NCI-H2227 (cell line): Measurements from ENCODE around the gene RASSF5.

Experiments used
- DNase-seq: peaks from one replicate; lab custom pipeline; 2025; ENCODE audit not compliant: unreplicated experiment; lab: John Stamatoyannopoulos, UW

The RASSF5 gene

GRCh38 chr1:206507284-206508129 is at the start of gene RASSF5:
Gene RASSF5 (plus strand): TSS chr1:206507531. CDS start chr1:206507603, 72 bp downstream.
- DNase-seq: peak; percentile 83

- DNase-seq: no peak
These were observed 47.6 kb upstream of the RASSF5 start for GRCh38 chr1:206459703-206460102.

DNA sequence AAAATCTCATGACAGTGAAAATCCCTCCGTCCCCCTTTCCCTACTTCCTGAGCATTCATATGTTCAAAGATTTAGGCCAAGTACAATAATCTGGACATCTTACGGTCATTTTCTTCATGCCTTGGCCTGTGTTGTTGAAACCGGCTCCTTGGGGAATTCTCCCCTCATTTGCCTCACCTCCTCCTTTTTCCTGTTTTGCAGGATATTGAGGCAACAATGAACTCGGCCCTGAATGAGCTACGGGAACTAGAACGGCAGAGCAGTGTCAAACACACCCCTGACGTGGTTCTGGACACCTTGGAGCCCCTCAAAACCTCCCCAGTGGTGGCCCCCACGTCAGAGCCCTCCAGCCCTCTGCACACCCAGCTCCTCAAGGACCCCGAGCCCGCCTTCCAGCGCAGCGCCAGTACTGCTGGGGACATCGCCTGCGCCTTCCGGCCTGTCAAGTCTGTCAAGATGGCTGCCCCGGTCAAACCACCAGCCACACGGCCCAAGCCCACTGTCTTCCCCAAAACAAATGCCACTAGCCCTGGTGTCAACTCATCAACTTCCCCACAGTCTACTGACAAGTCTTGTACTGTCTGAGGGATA is 46.4 kb upstream of the RASSF5 start:
- no peak for DNase-seq

DNA sequence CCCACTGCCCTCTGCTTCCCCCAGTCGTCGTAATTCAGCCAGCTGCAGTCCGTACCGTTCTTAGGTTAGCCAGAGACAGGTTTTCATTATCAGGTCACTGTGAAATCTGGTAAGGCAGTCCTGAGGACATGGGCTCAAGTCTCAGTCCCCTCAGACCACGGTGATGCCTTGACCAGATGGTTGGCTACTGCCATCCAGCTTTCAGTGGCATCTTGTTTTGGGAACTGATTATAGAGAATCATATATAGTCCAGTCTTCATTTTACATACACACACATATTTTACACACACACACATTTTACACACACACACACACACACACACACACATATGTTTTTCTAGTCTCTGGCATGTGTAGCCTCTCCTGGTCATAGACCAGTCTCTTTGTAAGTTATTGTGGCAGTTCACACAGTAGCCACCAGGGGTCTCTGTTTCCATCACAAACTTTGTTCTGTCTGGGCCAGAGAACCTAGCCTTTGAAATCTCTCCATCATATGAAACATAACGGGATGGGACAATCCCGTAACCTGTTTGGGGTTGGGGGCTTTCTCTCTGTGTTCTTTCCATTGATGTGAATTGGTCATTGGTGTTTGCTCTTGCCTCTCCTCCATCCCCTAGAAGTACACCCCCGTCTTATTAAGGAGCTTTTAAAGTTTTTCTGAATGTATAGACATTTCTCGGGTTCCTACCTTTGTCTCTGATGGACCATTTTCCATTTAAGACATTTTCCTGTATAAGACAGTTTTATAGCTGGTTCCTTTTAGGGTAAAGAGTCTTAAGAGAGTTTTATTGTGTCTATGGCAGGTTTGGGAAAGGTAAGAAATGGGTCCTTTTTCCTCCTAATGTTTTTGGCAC is 45.5 kb upstream of the RASSF5 start:
- peak; percentile 72 for DNase-seq

DNA sequence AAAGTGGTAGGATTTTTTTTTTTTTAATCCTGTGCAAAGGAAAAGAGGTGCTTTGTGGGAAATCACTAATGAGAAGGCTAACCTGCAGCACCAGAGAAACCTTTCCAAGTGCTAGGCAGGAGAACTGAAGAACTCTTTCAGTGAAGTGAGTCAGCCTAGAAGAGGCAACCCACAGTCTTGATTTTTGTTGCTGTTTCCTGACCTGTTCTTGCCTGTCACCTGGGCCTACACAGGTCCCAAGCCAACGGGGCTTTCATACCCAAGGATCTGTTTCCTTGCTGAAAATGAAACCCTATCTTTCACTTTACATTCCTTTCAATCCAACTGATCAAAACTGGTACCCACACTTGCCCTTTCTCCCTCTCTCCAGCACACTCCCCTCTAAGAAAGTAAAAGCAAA is 44.2 kb upstream of the RASSF5 start:
- DNase-seq: no peak

DNA sequence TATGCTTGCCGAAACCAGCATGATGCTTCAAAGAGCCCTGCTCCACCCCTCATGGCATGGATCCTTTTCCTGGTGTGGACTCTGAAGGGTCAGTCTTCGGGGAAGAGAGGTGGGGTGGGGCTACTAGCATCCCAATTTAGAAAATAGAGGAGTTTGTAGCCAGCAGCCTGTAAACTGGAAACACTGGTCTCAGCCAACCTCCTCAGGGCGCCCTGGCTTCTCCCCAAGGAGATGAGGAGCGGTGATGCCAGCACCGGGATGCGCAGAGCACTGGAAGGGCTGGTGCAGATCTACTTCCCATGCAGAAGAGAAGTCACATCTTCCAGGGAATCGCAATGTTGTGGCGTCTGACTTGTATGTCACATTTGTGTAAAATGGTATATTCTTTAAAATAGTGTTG is 43.4 kb upstream of the RASSF5 start:
- no peak for DNase-seq

- DNase-seq: peak; percentile 16
These were observed 42.8 kb upstream of the RASSF5 start for GRCh38 chr1:206464456-206464964.

DNA sequence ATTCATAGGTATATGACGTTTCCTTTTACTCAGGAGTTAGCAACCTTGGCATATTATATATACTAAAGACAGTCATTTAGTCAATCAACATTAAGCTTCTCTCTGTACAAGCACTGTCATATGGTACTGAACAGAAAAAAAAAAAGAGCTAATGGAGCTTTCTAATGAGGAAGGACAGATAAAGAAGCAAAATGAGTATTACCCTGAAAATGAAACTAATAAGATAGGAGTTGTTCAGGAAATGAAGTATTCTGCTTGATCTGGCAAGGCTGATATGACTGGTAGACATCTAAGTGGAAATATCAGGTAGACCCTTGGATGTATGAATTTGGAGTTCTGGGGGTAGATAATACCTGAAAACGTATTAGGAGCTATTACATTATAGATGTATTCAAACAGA is 41.4 kb upstream of the RASSF5 start:
- DNase-seq: no peak

DNA sequence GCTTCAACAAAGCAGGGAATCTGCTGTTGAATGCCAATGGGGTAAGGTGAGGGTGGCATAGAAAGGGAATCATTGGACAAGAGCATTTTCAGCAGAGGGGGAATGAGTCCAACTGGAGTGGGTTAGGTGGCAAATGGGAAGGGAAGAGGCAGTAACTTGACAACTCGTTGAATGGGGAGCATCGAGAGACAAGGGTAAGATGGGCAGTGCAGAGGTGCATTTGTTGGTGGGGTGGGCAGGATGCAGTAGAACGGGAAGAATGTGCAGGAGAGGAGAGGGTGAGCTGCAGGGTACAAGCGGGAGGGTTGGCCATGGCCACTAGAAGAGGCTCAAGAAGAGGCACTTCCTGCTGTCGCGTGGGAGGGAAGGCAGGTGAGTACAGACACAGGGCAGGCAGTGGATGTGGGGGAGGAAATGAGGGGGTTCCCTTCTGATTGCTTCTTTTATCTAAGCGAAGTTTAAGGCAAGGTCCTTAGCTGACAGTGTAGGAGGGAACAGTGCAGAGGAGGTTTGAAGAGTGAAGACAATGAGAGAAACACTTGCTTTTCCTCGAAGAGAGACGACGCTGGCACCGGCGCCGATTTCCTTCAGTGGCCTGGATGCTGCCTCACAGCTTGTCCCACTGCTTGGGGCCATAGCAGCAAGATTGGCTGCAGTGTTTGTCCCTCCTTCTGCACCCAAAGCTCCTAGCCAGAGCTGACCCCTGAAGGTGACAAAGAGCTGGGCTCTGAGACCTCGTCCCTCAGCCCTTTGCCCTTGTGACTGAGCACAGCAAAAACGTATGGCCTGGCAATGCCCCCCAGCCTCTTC is 40.3 kb upstream of the RASSF5 start:
- DNase-seq: no peak

DNA sequence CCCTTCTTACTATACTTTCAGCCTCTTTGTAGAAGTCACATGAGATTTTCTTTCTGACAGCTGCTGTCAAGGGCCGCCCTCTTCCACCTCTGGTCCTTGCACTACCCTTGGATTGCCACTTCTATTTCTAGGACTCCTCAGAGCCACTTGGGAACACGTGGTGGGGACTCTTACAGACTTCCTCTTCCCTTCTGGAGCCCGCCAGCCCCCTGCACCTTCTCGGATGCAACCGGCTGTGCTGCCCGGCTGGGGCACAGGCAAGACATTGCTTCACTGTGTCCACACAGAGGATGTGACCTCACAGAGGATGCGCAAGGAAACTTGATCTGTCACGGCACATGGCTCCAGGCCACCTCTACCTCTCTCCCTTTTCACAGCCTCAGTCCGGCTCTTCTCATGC is 39.4 kb upstream of the RASSF5 start:
- DNase-seq: no peak

DNA sequence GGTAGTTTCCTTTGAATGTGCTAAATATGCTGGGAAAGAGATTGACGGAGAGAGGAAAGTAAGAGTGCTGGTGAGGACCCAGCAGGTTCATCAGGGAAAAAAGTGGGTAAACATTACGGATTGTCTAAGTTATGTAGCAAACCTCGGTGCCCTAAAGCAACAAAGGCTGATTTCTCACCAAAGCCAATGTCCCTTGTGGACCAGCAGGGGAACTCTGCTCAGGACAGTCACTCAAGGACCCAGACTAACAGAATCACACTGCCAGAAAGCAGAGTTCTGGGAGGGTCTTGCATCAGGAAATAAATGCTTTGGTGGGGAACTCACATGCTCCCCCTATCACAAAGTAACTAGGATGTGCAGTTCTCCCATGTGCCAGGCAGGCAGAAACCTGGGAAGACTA is 38.8 kb upstream of the RASSF5 start:
- no peak for DNase-seq

GRCh38 chr1:206469411-206469932 is 37.9 kb upstream of the RASSF5 start:
- DNase-seq: no peak

GRCh38 chr1:206469933-206470691 is 37.2 kb upstream of the RASSF5 start, which contains the start of gene IKBKE:
Gene IKBKE (plus strand): TSS chr1:206470476. CDS start chr1:206473228, 2,752 bp downstream.
- DNase-seq: peak; percentile 22

- no peak for DNase-seq
These were observed 36.5 kb upstream of the RASSF5 start for GRCh38 chr1:206470692-206471414.

DNA sequence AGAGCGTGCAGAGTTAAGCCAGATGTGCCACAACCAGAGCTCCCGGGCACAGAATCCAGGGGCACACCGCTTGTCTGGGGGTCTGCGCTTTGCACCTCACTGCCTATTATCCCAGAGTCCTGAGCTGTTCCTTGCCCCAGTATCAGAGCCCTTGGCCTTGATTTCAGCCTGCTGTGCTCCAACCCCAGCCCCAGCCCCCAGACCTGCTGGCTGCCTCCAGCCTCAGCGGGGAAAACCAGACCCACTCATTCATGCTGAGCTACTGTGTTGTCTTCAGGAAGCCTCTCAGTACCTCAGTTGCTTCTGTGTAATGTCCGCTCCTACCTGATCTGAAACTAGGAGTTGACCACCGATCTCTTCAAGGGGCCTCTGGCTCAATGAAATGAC is 35.9 kb upstream of the RASSF5 start:
- DNase-seq: no peak

DNA sequence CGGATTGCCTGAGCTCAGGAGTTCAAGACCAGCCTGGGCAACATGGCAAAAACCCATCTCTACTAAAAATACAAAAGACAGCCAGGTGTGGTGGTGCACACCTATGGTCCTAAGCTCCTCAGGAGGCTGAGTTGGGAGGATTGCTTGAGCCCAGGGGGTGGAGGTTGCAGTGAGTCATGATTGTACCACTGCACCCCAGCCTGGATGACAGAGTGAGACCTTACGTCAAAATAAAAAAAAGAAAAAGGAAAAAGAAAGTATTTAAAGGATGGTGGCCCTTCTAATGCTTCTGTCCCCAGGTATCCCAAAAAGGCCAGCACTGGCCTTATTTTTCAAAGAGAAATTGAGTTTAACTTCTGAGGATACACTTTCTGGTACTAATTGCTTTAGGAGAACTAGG is 35.3 kb upstream of the RASSF5 start:
- DNase-seq: no peak

DNA sequence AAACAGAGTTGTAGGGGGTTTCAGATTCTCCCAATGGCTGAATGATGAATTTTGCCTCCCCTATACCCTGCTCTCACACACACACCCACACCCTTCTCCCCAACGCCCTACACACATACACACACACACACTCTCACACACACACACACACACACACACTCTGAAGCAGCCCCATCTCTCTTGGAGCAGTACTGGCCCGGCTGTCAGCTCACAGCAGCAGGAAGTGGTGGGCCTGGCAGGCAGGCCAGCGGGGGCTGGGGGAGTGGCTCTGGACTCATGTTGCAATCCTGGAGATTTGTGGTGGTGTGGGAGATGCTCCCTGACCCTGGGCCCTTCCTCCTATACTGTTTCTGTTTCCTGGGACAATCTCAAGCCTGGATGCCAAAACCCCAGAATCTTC is 34.9 kb upstream of the RASSF5 start:
- no peak for DNase-seq

GRCh38 chr1:206472886-206473285 is 34.4 kb upstream of the RASSF5 start:
- no peak for DNase-seq

- no peak for DNase-seq
These were observed 31.3 kb upstream of the RASSF5 start for GRCh38 chr1:206476058-206476457.
